H9 (cell line): ENCODE results near the gene OR52E4. TPM values are rescaled to one million over a fixed set of nuclear protein-coding genes. Genes with fewer than 3 reads are reported as not detected.

Experiments used
- DNase-seq: peaks from one replicate; pipeline ENCODE4 v3.0.0-alpha.2; 2017
- H2AFZ ChIP-seq: one replicate; pipeline ENCODE4 v1.6.1; 2013; ENCODE audit warnings: mild to moderate bottlenecking, low read length, control low read depth, moderate library complexity
- H2AK5ac ChIP-seq: 2 replicates; pipeline ENCODE4 v1.6.1; 2013; ENCODE audit warnings: low read length, control low read depth, mixed read lengths; ENCODE audit not compliant: insufficient read length
- H2BK120ac ChIP-seq: one replicate; pipeline ENCODE4 v1.6.1; 2013; ENCODE audit warnings: low read depth, mild to moderate bottlenecking, low read length, control low read depth, inconsistent platforms; ENCODE audit not compliant: poor library complexity, severe bottlenecking
- H2BK12ac ChIP-seq: 2 replicates; pipeline ENCODE4 v1.6.1; 2013; ENCODE audit warnings: low read length, control low read depth, mixed read lengths, low read depth; ENCODE audit not compliant: insufficient read length
- H2BK15ac ChIP-seq: 2 replicates; pipeline ENCODE4 v1.6.1; 2013; ENCODE audit warnings: low read depth, low read length, control low read depth
- H2BK20ac ChIP-seq: one replicate; pipeline ENCODE4 v1.6.1; 2013; ENCODE audit warnings: low read depth, mild to moderate bottlenecking, low read length, control low read depth, inconsistent platforms; ENCODE audit not compliant: poor library complexity, severe bottlenecking
- H2BK5ac ChIP-seq: 2 replicates; pipeline ENCODE4 v1.6.1; 2013; ENCODE audit warnings: low read length, control low read depth, mixed read lengths; ENCODE audit not compliant: insufficient read length
- H3K14ac ChIP-seq: 2 replicates; pipeline ENCODE4 v1.6.1; 2013; ENCODE audit warnings: low read length, control low read depth; ENCODE audit not compliant: insufficient read depth
- H3K18ac ChIP-seq: 2 replicates; pipeline ENCODE4 v1.6.1; 2013; ENCODE audit warnings: low read depth, mild to moderate bottlenecking, mixed read lengths, low read length, control low read depth; ENCODE audit not compliant: insufficient read length
- H3K23ac ChIP-seq: 2 replicates; pipeline ENCODE4 v1.6.1; 2013; ENCODE audit warnings: low read length, control low read depth, mixed read lengths, low read depth; ENCODE audit not compliant: insufficient read length
- H3K23me2 ChIP-seq: 2 replicates; pipeline ENCODE4 v1.6.1; 2013; ENCODE audit warnings: low read depth, mild to moderate bottlenecking, mixed read lengths, low read length, control low read depth; ENCODE audit not compliant: insufficient read length, poor library complexity, severe bottlenecking
- H3K27ac ChIP-seq: 2 replicates; pipeline ENCODE4 v1.5.1; 2013; ENCODE audit warnings: low read length, control low read depth, mixed read lengths, low read depth; ENCODE audit not compliant: insufficient read length
- H3K27me3 ChIP-seq: 2 replicates; pipeline ENCODE4 v1.6.1; 2013; ENCODE audit warnings: low read length, control low read depth, inconsistent platforms; ENCODE audit not compliant: insufficient read depth
- H3K4ac ChIP-seq: 2 replicates; pipeline ENCODE4 v1.6.1; 2013; ENCODE audit warnings: low read depth, mild to moderate bottlenecking, control low read depth, inconsistent platforms, low read length, moderate library complexity
- H3K4me1 ChIP-seq: 2 replicates; pipeline ENCODE4 v1.6.1; 2013; ENCODE audit warnings: low read length, control low read depth, inconsistent platforms; ENCODE audit not compliant: insufficient read depth
- H3K4me2 ChIP-seq: 2 replicates; pipeline ENCODE4 v1.6.1; 2013; ENCODE audit warnings: low read length, control low read depth, mixed read lengths; ENCODE audit not compliant: insufficient read length, insufficient read depth
- H3K56ac ChIP-seq: 2 replicates; pipeline ENCODE4 v1.6.1; 2013; ENCODE audit warnings: low read depth, mild to moderate bottlenecking, mixed read lengths, low read length, control low read depth; ENCODE audit not compliant: insufficient read length
- H3K79me1 ChIP-seq: 2 replicates; pipeline ENCODE4 v1.6.1; 2013; ENCODE audit warnings: low read depth, mild to moderate bottlenecking, moderate library complexity, low read length, control low read depth, inconsistent platforms; ENCODE audit not compliant: insufficient read depth, poor library complexity, severe bottlenecking
- H3K79me2 ChIP-seq: 2 replicates; pipeline ENCODE4 v1.6.1; 2013; ENCODE audit warnings: low read length, control low read depth, inconsistent platforms; ENCODE audit not compliant: insufficient read depth
- H3K9ac ChIP-seq: 2 replicates; pipeline ENCODE4 v1.6.1; 2013; ENCODE audit warnings: low read length, control low read depth, mixed read lengths; ENCODE audit not compliant: insufficient read length; ENCODE audit errors: extremely low read depth
- H3K9me3 ChIP-seq: one replicate; pipeline ENCODE4 v1.6.1; 2013; ENCODE audit warnings: low read depth, low read length, inconsistent platforms; ENCODE audit not compliant: control insufficient read depth
- H3T11ph ChIP-seq: one replicate; pipeline ENCODE4 v1.6.1; 2013; ENCODE audit warnings: mild to moderate bottlenecking, low read length, control low read depth, inconsistent platforms
- H4K20me1 ChIP-seq: one replicate; pipeline ENCODE4 v1.6.1; 2013; ENCODE audit not compliant: control insufficient read depth, insufficient read length, insufficient read depth
- H4K5ac ChIP-seq: 2 replicates; pipeline ENCODE4 v1.6.1; 2013; ENCODE audit warnings: low read depth, mild to moderate bottlenecking, mixed read lengths, low read length, control low read depth; ENCODE audit not compliant: insufficient read length
- H4K8ac ChIP-seq: replicated peaks from 2 replicates; pipeline ENCODE4 v1.6.1; 2013; ENCODE audit warnings: low read length, control low read depth, mixed read lengths, low read depth; ENCODE audit not compliant: insufficient read length
- H4K91ac ChIP-seq: 2 replicates; pipeline ENCODE4 v1.6.1; 2013; ENCODE audit warnings: low read depth, mild to moderate bottlenecking, moderate library complexity, mixed read lengths, low read length, control low read depth; ENCODE audit not compliant: insufficient read length
- H3K27ac Mint-ChIP-seq, 3 experiments: 2 replicates in 2 of 3; 3 replicates in 1 of 3; pipeline ENCODE4 v1.8.0; 2020 to 2021; ENCODE audit warnings: mixed read lengths in 3 of 3, mild to moderate bottlenecking in 1 of 3, moderate library complexity in 1 of 3
- H3K27me3 Mint-ChIP-seq: 2 replicates; pipeline ENCODE4 v1.8.0; 2021; ENCODE audit warnings: low read depth, mild to moderate bottlenecking, moderate library complexity, mixed read lengths
- H3K36me3 Mint-ChIP-seq, 3 experiments: 2 replicates in 2 of 3; 3 replicates in 1 of 3; pipeline ENCODE4 v1.8.0; 2020 to 2021; ENCODE audit warnings: low read depth in 3 of 3, mixed read lengths in 3 of 3; ENCODE audit not compliant: insufficient read depth in 1 of 3
- H3K4me1 Mint-ChIP-seq, 2 experiments: 2 replicates each; pipeline ENCODE4 v1.8.0; 2020; ENCODE audit warnings: mixed read lengths in 2 of 2
- H3K4me3 Mint-ChIP-seq, 2 experiments: 2 replicates in 1 of 2; 3 replicates in 1 of 2; pipeline ENCODE4 v1.8.0; 2020 to 2021; ENCODE audit warnings: mild to moderate bottlenecking in 2 of 2, mixed read lengths in 2 of 2, moderate library complexity in 1 of 2
- H3K9me3 Mint-ChIP-seq, 2 experiments: 2 replicates in 1 of 2; 3 replicates in 1 of 2; pipeline ENCODE4 v1.8.0; 2020; ENCODE audit warnings: mild to moderate bottlenecking in 2 of 2, mixed read lengths in 2 of 2, moderate library complexity in 1 of 2
- CTCF ChIP-seq: fragments of 200-600 bp; sonication (generic); conservative IDR thresholded peaks from 3 replicates; pipeline ENCODE4 v1.8.0; 2021; ENCODE audit warnings: antibody characterized with exemption, mild to moderate bottlenecking
- WGBS: extraction: QIAGEN DNeasy Blood & Tissue Kit; methylation state at CpG from one replicate; pipeline ENCODE4 v1.1.7; 2013; ENCODE audit warnings: missing lambda C conversion rate, low lambda C conversion rate, mixed read lengths; ENCODE audit not compliant: insufficient read length; ENCODE audit errors: extremely low coverage; 5-methylcytosine and 5-hydroxymethylcytosine counted together
- total RNA-seq: library from RNA; stranded (reverse); gene quantifications from 2 replicates; pipeline ENCODE4 v1.2.1, GENCODE V29; 2021

The OR52E4 gene
- total RNA-seq, 1 experiment from 2014 or later = not detected

- no peaks in the 10 kb centered on the region for H3K9me3 ChIP-seq
- no peaks in the 10 kb centered on the region for H4K20me1 ChIP-seq
- Mint-ChIP-seq H3K36me3 (peaks cover 16 to 42% (median 23%) of the 10 kb centered on the region in 3 experiments), H3K27ac (no peak overlapping the region), H3K4me3 (no peak overlapping the region), H3K27me3 (peaks cover 1% of the 10 kb centered on the region), H3K9me3 (peaks cover 38 to 46% of the 10 kb centered on the region in 2 experiments), H3K4me1 (no peaks in the 10 kb centered on the region)
- H2BK15ac ChIP-seq = no peak overlapping the region
- H2BK20ac ChIP-seq = no peak overlapping the region
- H3T11ph ChIP-seq = no peak overlapping the region
- H2BK5ac ChIP-seq = no peak overlapping the region
- no peaks in the 10 kb centered on the region for H3K79me2 ChIP-seq
- H3K9ac ChIP-seq = no peak overlapping the region
- DNase-seq = no peak
- no peak overlapping the region for H4K5ac ChIP-seq
- H3K27me3 ChIP-seq = no peaks in the 10 kb centered on the region
- no peak for TF ChIP-seq CTCF
- no peak overlapping the region for H2BK120ac ChIP-seq
- H4K91ac ChIP-seq = no peak overlapping the region
- no peak overlapping the region for H3K14ac ChIP-seq
- no peaks in the 10 kb centered on the region for H3K79me1 ChIP-seq
- H3K23ac ChIP-seq = no peak overlapping the region
- H3K18ac ChIP-seq = no peak overlapping the region
- H3K27ac ChIP-seq = no peak overlapping the region
- H3K56ac ChIP-seq = no peak overlapping the region
- H3K4me2 ChIP-seq = no peak overlapping the region
- peaks cover 2% of the 10 kb centered on the region for H3K23me2 ChIP-seq
- no peak overlapping the region for H3K4ac ChIP-seq
- H4K8ac ChIP-seq = no peak overlapping the region
- no peak overlapping the region for H2AFZ ChIP-seq
- no peak overlapping the region for H2BK12ac ChIP-seq
- no peak overlapping the region for H2AK5ac ChIP-seq
- no peaks in the 10 kb centered on the region for H3K4me1 ChIP-seq
- WGBS = no CpG with 5 or more reads among the region's 8 CpGs
Measured at GRCh38 chr11:5931061-5931460, 50.6 kb downstream of the OR52E4 start.
